Measurements from ENCODE around the gene MUC7. TPM values are rescaled to one million over a fixed set of nuclear protein-coding genes. Genes with fewer than 3 reads are reported as not detected.

MUC7 gene
- polyA plus RNA-seq, 1 donor (not counting 4 experiments of a cell fraction or from before 2014, with no cell fraction given), result not detected

- Histone ChIP-seq H4K20me1 (ENCODE audit: control insufficient read depth, extremely low read depth, insufficient read depth, low read length) (no peaks in the 10 kb centered on the region), H3K4me3 (ENCODE audit: control insufficient read depth in 2 of 3, extremely low read depth in 1 of 3, insufficient read depth in 2 of 3, low read depth in 1 of 3, low read length in 3 of 3) (no peak overlapping the region), H3K9ac (ENCODE audit: control insufficient read depth, extremely low read depth, insufficient read depth, low read length) (no peak overlapping the region), H3K9me3 (ENCODE audit: control insufficient read depth, low read depth, low read length) (no peaks in the 10 kb centered on the region), H3K27me3 (ENCODE audit: control insufficient read depth, extremely low read depth, insufficient read depth, low read length) (no peaks in the 10 kb centered on the region), H3K4me1 (ENCODE audit: control insufficient read depth, extremely low read depth, insufficient read depth, low read length) (no peaks in the 10 kb centered on the region), H3K79me2 (ENCODE audit: control insufficient read depth, insufficient read depth, low read length) (no peaks in the 10 kb centered on the region), H3K9me1 (ENCODE audit: control insufficient read depth, extremely low read depth, insufficient read depth, low read length) (no peaks in the 10 kb centered on the region), H2AFZ (ENCODE audit: control insufficient read depth, low read length) (no peak overlapping the region), H3K36me3 (ENCODE audit: control insufficient read depth in 2 of 2, extremely low read depth in 1 of 2, insufficient read depth in 2 of 2, low read length in 2 of 2) (no peaks in the 10 kb centered on the region), H3K4me2 (ENCODE audit: control insufficient read depth, extremely low read depth, insufficient read depth, low read depth, low read length) (no peak overlapping the region), H3K27ac (ENCODE audit: control insufficient read depth, insufficient read depth, low read length) (no peak overlapping the region)
- DNase-seq (ENCODE audit: low read depth, low spot score) (no peak), FAIRE-seq (no peak)
- dilution Hi-C loops (cut with MboI; ENCODE audit: extremely low pct_ligation_motif_present, low sequenced_read_pairs), result no loop called here
- TF ChIP-seq EZH2 (IDR thresholded peaks at IDR 0.05; ENCODE audit: low read length), result no peak
- no peak for TF ChIP-seq CTCF (optimal IDR thresholded peaks at IDR 0.05 in 1 of 3, IDR thresholded peaks at IDR 0.05 in 1 of 3, conservative IDR thresholded peaks at IDR 0.05 in 1 of 3; ENCODE audit: extremely low read depth in 1 of 3, insufficient read depth in 2 of 3, low read length in 3 of 3)
Measured at GRCh38 chr4:70449220-70449619, 22.8 kb upstream of the MUC7 start.

GRCh38 chr4:70452946-70453345 lies 19.1 kb upstream of the MUC7 start:
- no peaks in the 10 kb centered on the region for H3K79me2 ChIP-seq (ENCODE audit: control insufficient read depth, insufficient read depth, low read length)
- H3K4me1 ChIP-seq (ENCODE audit: control insufficient read depth, extremely low read depth, insufficient read depth, low read length), result no peaks in the 10 kb centered on the region
- dilution Hi-C loops (cut with MboI; ENCODE audit: extremely low pct_ligation_motif_present, low sequenced_read_pairs), result no loop called here
- no peaks in the 10 kb centered on the region for H3K9me3 ChIP-seq (ENCODE audit: control insufficient read depth, low read depth, low read length)
- H3K36me3 ChIP-seq (ENCODE audit: control insufficient read depth in 2 of 2, extremely low read depth in 1 of 2, insufficient read depth in 2 of 2, low read length in 2 of 2), result no peaks in the 10 kb centered on the region
- H3K4me2 ChIP-seq (ENCODE audit: control insufficient read depth, extremely low read depth, insufficient read depth, low read depth, low read length), result no peak overlapping the region
- DNase-seq (ENCODE audit: low read depth, low spot score) (no peak), FAIRE-seq (no peak)
- no peak overlapping the region for H2AFZ ChIP-seq (ENCODE audit: control insufficient read depth, low read length)
- H3K27me3 ChIP-seq (ENCODE audit: control insufficient read depth, extremely low read depth, insufficient read depth, low read length), result no peaks in the 10 kb centered on the region
- no peaks in the 10 kb centered on the region for H4K20me1 ChIP-seq (ENCODE audit: control insufficient read depth, extremely low read depth, insufficient read depth, low read length)
- H3K4me3 ChIP-seq (ENCODE audit: control insufficient read depth in 2 of 3, extremely low read depth in 1 of 3, insufficient read depth in 2 of 3, low read depth in 1 of 3, low read length in 3 of 3), result no peak overlapping the region
- H3K27ac ChIP-seq (ENCODE audit: control insufficient read depth, insufficient read depth, low read length), result no peak overlapping the region
- no peak for TF ChIP-seq CTCF (optimal IDR thresholded peaks at IDR 0.05 in 1 of 3, IDR thresholded peaks at IDR 0.05 in 1 of 3, conservative IDR thresholded peaks at IDR 0.05 in 1 of 3; ENCODE audit: extremely low read depth in 1 of 3, insufficient read depth in 2 of 3, low read length in 3 of 3)
- TF ChIP-seq EZH2 (IDR thresholded peaks at IDR 0.05; ENCODE audit: low read length), result no peak
- H3K9me1 ChIP-seq (ENCODE audit: control insufficient read depth, extremely low read depth, insufficient read depth, low read length), result no peaks in the 10 kb centered on the region
- no peak overlapping the region for H3K9ac ChIP-seq (ENCODE audit: control insufficient read depth, extremely low read depth, insufficient read depth, low read length)

Measured in keratinocyte (primary cell).